Measurements from ENCODE around the gene KLHL24. TPM values are rescaled to one million over a fixed set of nuclear protein-coding genes. Genes with fewer than 3 reads are reported as not detected.

The KLHL24 gene
- total RNA-seq, 1 experiment from 2014 or later = 59.1 TPM

DNA sequence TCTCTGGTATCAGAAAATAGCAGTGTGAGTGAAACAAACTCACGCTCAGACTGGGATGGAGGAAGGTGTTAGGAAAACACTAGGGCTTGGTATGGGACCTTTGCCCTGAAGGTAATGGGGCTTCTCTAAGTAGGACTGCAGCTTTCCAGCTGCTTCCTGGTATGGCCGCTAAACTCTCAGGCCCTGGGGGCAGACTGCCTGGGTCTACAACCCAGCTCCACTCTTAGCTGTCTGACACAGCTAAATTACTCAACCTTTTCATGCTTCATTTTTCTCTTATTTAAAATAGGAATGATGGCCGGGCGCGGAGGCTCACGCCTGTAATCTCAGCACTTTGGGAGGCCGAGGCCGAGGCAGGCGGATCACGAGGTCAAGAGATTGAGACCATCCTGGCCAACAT, 57.0 kb downstream of the KLHL24 start:
- H3K9me3 ChIP-seq (ENCODE audit: insufficient read depth, low read depth) = no peaks in the 10 kb centered on the region
- H3K4me3 ChIP-seq = no peak overlapping the region
- no TSS peak for BruUV-seq (replicated peaks)
- no peaks in the 10 kb centered on the region for H3K27me3 ChIP-seq (ENCODE audit: insufficient read depth, low read depth)
- no peaks in the 10 kb centered on the region for H3K79me2 ChIP-seq (ENCODE audit: low read depth)
- DNase-seq = peak; percentile 56 to 92
- TF ChIP-seq, protein P1, sequence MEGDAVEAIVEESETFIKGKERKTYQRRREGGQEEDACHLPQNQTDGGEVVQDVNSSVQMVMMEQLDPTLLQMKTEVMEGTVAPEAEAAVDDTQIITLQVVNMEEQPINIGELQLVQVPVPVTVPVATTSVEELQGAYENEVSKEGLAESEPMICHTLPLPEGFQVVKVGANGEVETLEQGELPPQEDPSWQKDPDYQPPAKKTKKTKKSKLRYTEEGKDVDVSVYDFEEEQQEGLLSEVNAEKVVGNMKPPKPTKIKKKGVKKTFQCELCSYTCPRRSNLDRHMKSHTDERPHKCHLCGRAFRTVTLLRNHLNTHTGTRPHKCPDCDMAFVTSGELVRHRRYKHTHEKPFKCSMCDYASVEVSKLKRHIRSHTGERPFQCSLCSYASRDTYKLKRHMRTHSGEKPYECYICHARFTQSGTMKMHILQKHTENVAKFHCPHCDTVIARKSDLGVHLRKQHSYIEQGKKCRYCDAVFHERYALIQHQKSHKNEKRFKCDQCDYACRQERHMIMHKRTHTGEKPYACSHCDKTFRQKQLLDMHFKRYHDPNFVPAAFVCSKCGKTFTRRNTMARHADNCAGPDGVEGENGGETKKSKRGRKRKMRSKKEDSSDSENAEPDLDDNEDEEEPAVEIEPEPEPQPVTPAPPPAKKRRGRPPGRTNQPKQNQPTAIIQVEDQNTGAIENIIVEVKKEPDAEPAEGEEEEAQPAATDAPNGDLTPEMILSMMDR (conservative IDR thresholded peaks at IDR 0.05) = no peak
- no peak for TF ChIP-seq EZH2 (IDR thresholded peaks at IDR 0.05; ENCODE audit: low read depth)
- 0 out of 2 replicates have a peak overlapping the region, but pooled peaks have one; percentile 11 for H3K27ac ChIP-seq
- H3K4me1 ChIP-seq (replicated peaks; ENCODE audit: insufficient read depth) = peaks cover 18% of the 10 kb centered on the region
- ChIA-PET CTCF (no interaction called here), POLR2A (ENCODE audit: unreplicated experiment) (interaction anchor here (0.6 kb wide), 1 partner anchor 40 kb away, joined by 3 read pairs; no protein-coding TSS in a partner anchor)
- no peaks in the 10 kb centered on the region for H4K20me1 ChIP-seq (ENCODE audit: insufficient read depth)
- peak overlapping the region; percentile 20 for H3K4me2 ChIP-seq
- H3K9me2 ChIP-seq (ENCODE audit: insufficient read depth) = no peaks in the 10 kb centered on the region
- no peaks in the 10 kb centered on the region for H3K36me3 ChIP-seq (ENCODE audit: low read depth)
- intact Hi-C loops (cut with micrococcal nuclease; ENCODE audit: unreplicated experiment) = no loop called here
- peaks cover 4% of the 10 kb centered on the region; the same call in 1 of the 2 replicates for H3F3A ChIP-seq (ENCODE audit: insufficient read depth, low read depth)
- no peak overlapping the region; the same call in 1 of the 2 replicates for H2AFZ ChIP-seq

DNA sequence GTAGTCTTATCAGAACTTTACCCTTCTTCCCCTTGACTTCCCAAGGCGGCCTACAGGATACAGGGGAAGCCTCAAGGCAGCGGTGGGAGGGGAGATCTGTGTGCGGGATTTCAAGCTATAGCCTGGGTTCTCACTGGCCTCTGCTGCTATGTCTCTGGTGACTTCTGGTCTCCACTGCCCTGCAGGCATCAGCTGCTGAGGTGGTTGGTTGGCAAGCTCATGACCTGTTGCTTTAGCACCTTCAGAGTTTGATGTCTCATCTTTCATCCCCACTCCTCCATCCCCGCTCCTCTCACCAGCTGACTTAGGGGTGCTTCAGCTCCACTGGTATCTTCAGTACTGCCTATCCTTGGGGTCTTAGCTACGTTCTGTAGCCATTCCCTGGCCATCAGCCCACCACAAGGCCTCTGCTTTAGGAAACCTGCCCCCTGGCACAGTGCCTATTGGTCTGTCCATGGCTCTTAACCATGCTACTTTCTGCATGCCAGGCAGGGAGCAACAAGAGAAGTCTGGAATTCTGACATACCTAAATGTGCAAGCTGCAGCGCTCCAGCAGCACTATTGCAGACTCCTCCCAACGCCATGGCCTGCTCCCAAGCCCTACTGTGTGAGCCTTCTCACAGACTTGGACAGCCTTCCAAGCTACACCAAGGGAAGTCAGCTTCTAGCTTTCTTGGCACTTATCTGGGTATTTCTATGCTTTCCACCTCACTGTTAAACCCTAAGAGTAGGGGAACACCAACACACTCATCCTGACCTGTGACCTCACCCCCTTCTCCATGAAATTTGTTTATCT, 60.3 kb downstream of the KLHL24 start:
- Histone ChIP-seq H3K4me1 (replicated peaks; ENCODE audit: insufficient read depth) (peaks cover 33% of the 10 kb centered on the region), H3F3A (ENCODE audit: insufficient read depth, low read depth) (peaks cover 4% of the 10 kb centered on the region; the same call in 1 of the 2 replicates), H3K27me3 (ENCODE audit: insufficient read depth, low read depth) (no peaks in the 10 kb centered on the region), H3K27ac (no peak overlapping the region), H3K9me2 (ENCODE audit: insufficient read depth) (no peaks in the 10 kb centered on the region), H3K36me3 (ENCODE audit: low read depth) (no peaks in the 10 kb centered on the region), H3K4me3 (no peak overlapping the region), H4K20me1 (ENCODE audit: insufficient read depth) (no peaks in the 10 kb centered on the region), H3K4me2 (no peak overlapping the region), H2AFZ (no peak overlapping the region), H3K79me2 (ENCODE audit: low read depth) (peaks cover 29% of the 10 kb centered on the region), H3K9me3 (ENCODE audit: insufficient read depth, low read depth) (no peaks in the 10 kb centered on the region)
- intact Hi-C loops (cut with micrococcal nuclease; ENCODE audit: unreplicated experiment) = no loop called here
- ChIA-PET POLR2A (ENCODE audit: unreplicated experiment) (interaction anchor here (0.6 kb wide), 2 partner anchors 115 to 566 kb away, joined by 3 read pairs; partner anchors contain the start of gene CAMK2N2), CTCF (interaction anchor here (0.6 to 0.7 kb wide), 3 partner anchors 10 to 111 kb away, joined by 3 to 4 read pairs (median 4); no protein-coding TSS in a partner anchor)
- TF ChIP-seq EZH2 (IDR thresholded peaks at IDR 0.05; ENCODE audit: low read depth) = no peak
- TF ChIP-seq, protein P1 (conservative IDR thresholded peaks at IDR 0.05) = no peak
- no TSS peak for BruUV-seq (replicated peaks)
- DNase-seq = peak in 1 of 2 experiments; percentile 46

DNA sequence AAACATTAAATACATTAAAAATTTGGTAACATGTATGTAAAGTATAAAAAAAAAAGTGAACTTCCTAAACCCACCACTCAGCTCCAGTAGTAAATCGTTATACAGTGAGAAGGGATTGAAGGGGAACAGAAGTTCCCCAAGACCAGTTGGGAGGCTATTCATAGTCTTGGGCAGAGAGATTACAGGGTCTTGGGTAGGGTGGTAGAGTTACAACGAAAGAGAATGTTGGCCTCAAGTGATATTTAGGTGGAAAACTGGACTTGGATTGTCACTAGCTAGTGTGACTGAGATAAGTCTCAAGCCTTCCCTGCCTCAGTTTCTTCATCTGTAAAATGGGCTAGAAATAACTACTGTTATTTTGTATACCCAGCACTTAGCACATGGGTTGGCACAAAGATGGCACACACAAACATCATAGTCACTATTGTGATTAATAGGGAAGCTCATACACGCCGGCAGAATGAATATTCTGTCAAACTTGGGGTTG, 61.7 kb downstream of the KLHL24 start:
- TF ChIP-seq EZH2 (IDR thresholded peaks at IDR 0.05; ENCODE audit: low read depth) = no peak
- TF ChIP-seq, protein P1 (conservative IDR thresholded peaks at IDR 0.05) = no peak
- Histone ChIP-seq H3K4me1 (replicated peaks; ENCODE audit: insufficient read depth) (peaks cover 31% of the 10 kb centered on the region), H3K36me3 (ENCODE audit: low read depth) (no peaks in the 10 kb centered on the region), H3K9me2 (ENCODE audit: insufficient read depth) (no peaks in the 10 kb centered on the region), H3K27ac (no peak overlapping the region), H4K20me1 (ENCODE audit: insufficient read depth) (no peaks in the 10 kb centered on the region), H3K27me3 (ENCODE audit: insufficient read depth, low read depth) (no peaks in the 10 kb centered on the region), H3F3A (ENCODE audit: insufficient read depth, low read depth) (peaks cover 4% of the 10 kb centered on the region; the same call in 1 of the 2 replicates), H3K9me3 (ENCODE audit: insufficient read depth, low read depth) (no peaks in the 10 kb centered on the region), H3K4me3 (peak overlapping the region; percentile 70), H3K4me2 (peak overlapping the region; percentile 72), H2AFZ (peak overlapping the region; percentile 81), H3K79me2 (ENCODE audit: low read depth) (peaks cover 42% of the 10 kb centered on the region)
- ChIA-PET POLR2A (ENCODE audit: unreplicated experiment) (interaction anchor here (0.6 to 0.7 kb wide), 3 partner anchors 13 to 104 kb away, joined by 3 to 4 read pairs (median 3); no protein-coding TSS in a partner anchor), CTCF (interaction anchor here (0.6 kb wide), 1 partner anchor 14 kb away, joined by 10 read pairs; no protein-coding TSS in a partner anchor)
- DNase-seq = no peak
- intact Hi-C loops (cut with micrococcal nuclease; ENCODE audit: unreplicated experiment) = no loop called here
- TSS peak; percentile 93 for BruUV-seq (replicated peaks)
